HepG2 (cell line): Measurements from ENCODE around the gene THOC1. TPM values are rescaled to one million over a fixed set of nuclear protein-coding genes. Genes with fewer than 3 reads are reported as not detected.

Source experiments
- CREBL2 ChIP-seq: sonication (generic); formaldehyde crosslinking; IDR thresholded peaks from 2 replicates; pipeline ENCODE4 v1.8.1; 2023; ENCODE audit warnings: missing genetic modification reagents, mild to moderate bottlenecking, borderline replicate concordance
- FOXK2 ChIP-seq: fragments of 450-650 bp; IDR thresholded peaks from 2 replicates; pipeline ENCODE4 v1.6.1; 2016
- FOXP1 ChIP-seq, 2 experiments: fragments of 450-650 bp in 1 of 2; IDR thresholded peaks; 2 replicates each; pipeline ENCODE4 v1.6.1; 2017 to 2018; ENCODE audit warnings: antibody characterized with exemption in 1 of 2
- GFI1 ChIP-seq: sonication (generic); formaldehyde crosslinking; IDR thresholded peaks from 2 replicates; pipeline ENCODE4 v1.5.0; 2020; ENCODE audit warnings: missing genetic modification reagents, mild to moderate bottlenecking, borderline replicate concordance
- HNRNPL ChIP-seq: fragments of 200-400 bp; formaldehyde crosslinking; IDR thresholded peaks from 2 replicates; pipeline ENCODE4 v1.6.1; 2017; ENCODE audit warnings: mild to moderate bottlenecking, low read depth, low read length
- HNRNPUL1 ChIP-seq: fragments of 200-400 bp; formaldehyde crosslinking; IDR thresholded peaks from 2 replicates; pipeline ENCODE4 v1.6.1; 2017; ENCODE audit warnings: low read depth, mild to moderate bottlenecking, low read length, moderate library complexity
- PAF1 ChIP-seq: IDR thresholded peaks from 2 replicates; pipeline ENCODE4 v1.6.1; 2016; ENCODE audit warnings: missing genetic modification reagents, missing compliant biosample characterization
- RCOR2 ChIP-seq: IDR thresholded peaks from 2 replicates; pipeline ENCODE4 v1.6.1; 2016; ENCODE audit warnings: missing biosample characterization, missing genetic modification reagents
- SATB2 ChIP-seq: sonication (generic); formaldehyde crosslinking; IDR thresholded peaks from 2 replicates; pipeline ENCODE4 v1.5.0; 2020; ENCODE audit warnings: missing genetic modification reagents
- SP4 ChIP-seq: sonication (generic); formaldehyde crosslinking; IDR thresholded peaks from 2 replicates; pipeline ENCODE4 v1.8.1; 2023; ENCODE audit warnings: mild to moderate bottlenecking, missing genetic modification reagents
- TCF7 ChIP-seq: sonication (generic); IDR thresholded peaks from 2 replicates; pipeline ENCODE4 v1.6.1; 2016; ENCODE audit warnings: antibody characterized with exemption, low read depth
- TSC22D2 ChIP-seq: sonication (generic); formaldehyde crosslinking; IDR thresholded peaks from 2 replicates; pipeline ENCODE4 v1.5.1; 2020; ENCODE audit warnings: missing genetic modification reagents, mild to moderate bottlenecking, borderline replicate concordance
- XBP1 ChIP-seq: sonication (generic); formaldehyde crosslinking; IDR thresholded peaks from 2 replicates; pipeline ENCODE4 v1.5.0; 2020; ENCODE audit warnings: missing genetic modification reagents
- YY1 ChIP-seq: IDR thresholded peaks from 2 replicates; pipeline ENCODE4 v1.6.1; 2011; ENCODE audit warnings: low read length, low read depth, moderate library complexity, mild to moderate bottlenecking; ENCODE audit not compliant: insufficient read depth, insufficient replicate concordance
- ZFP37 ChIP-seq: sonication (generic); formaldehyde crosslinking; IDR thresholded peaks from 2 replicates; pipeline ENCODE4 v1.4.0; 2020; ENCODE audit warnings: missing genetic modification reagents, borderline replicate concordance
- ZFP82 ChIP-seq: sonication (generic); formaldehyde crosslinking; IDR thresholded peaks from 2 replicates; pipeline ENCODE4 v1.5.1; 2020; ENCODE audit warnings: mild to moderate bottlenecking, missing genetic modification reagents, borderline replicate concordance
- ZNF260 ChIP-seq: sonication (generic); formaldehyde crosslinking; IDR thresholded peaks from 2 replicates; pipeline ENCODE4 v1.4.0; 2020; ENCODE audit warnings: missing genetic modification reagents, low read depth, mild to moderate bottlenecking, borderline replicate concordance
- ZNF337 ChIP-seq: sonication (generic); formaldehyde crosslinking; IDR thresholded peaks from 2 replicates; pipeline ENCODE4 v1.5.1; 2020; ENCODE audit warnings: missing genetic modification reagents, low read depth, mild to moderate bottlenecking, borderline replicate concordance
- ZNF446 ChIP-seq: sonication (generic); formaldehyde crosslinking; IDR thresholded peaks from 2 replicates; pipeline ENCODE4 v1.5.0; 2020; ENCODE audit warnings: mild to moderate bottlenecking, missing genetic modification reagents
- ZNF839 ChIP-seq: sonication (generic); formaldehyde crosslinking; IDR thresholded peaks from 2 replicates; pipeline ENCODE4 v1.4.0; 2020; ENCODE audit warnings: missing genetic modification reagents, mild to moderate bottlenecking, borderline replicate concordance
- polyA plus RNA-seq, 8 experiments: library from polyadenylated mRNA; depleted of rRNA in 3 of 8; stranded (reverse) in 7 of 8; unstranded in 1 of 8; fragments of >200 nt; fragmentation: Illumina TruSeq in 4 of 8; extraction: Trizol in 4 of 8; gene quantifications; 2 replicates each; pipeline versions ENCODE4 v1.2.1 to v1.2.3, GENCODE V29; 2011 to 2016; ENCODE audit warnings: low read depth in 4 of 8, missing spikeins in 1 of 8, mixed read lengths in 1 of 8; ENCODE audit not compliant: insufficient read depth in 1 of 8
- total RNA-seq, 5 experiments: library from RNA; depleted of rRNA; stranded (reverse); fragments of >200 nt; fragmentation: Illumina TruSeq; extraction: Trizol; gene quantifications; 2 replicates each; pipeline ENCODE4 v1.2.3, GENCODE V29; 2016; ENCODE audit warnings: low read depth in 1 of 5
- TF ChIP-seq, protein P1 (sequence below): sonication (generic); formaldehyde crosslinking; IDR thresholded peaks from 2 replicates; pipeline ENCODE4 v1.5.1; 2020; ENCODE audit warnings: mild to moderate bottlenecking, missing genetic modification reagents, borderline replicate concordance
- TF ChIP-seq, protein P2 (sequence below): sonication (generic); formaldehyde crosslinking; IDR thresholded peaks from 2 replicates; pipeline ENCODE4 v1.5.0; 2020; ENCODE audit warnings: mild to moderate bottlenecking, missing genetic modification reagents
- TF ChIP-seq, protein P3 (sequence below): sonication (generic); formaldehyde crosslinking; IDR thresholded peaks from 2 replicates; pipeline ENCODE4 v1.4.0; 2020; ENCODE audit warnings: missing genetic modification reagents, mild to moderate bottlenecking, borderline replicate concordance

Gene THOC1
- total and polyA plus RNA-seq, 2 of the 13 experiments (the other 11 are each of a cell fraction or from before 2014, with no cell fraction given) = 40.6 to 56.7 TPM

DNA sequence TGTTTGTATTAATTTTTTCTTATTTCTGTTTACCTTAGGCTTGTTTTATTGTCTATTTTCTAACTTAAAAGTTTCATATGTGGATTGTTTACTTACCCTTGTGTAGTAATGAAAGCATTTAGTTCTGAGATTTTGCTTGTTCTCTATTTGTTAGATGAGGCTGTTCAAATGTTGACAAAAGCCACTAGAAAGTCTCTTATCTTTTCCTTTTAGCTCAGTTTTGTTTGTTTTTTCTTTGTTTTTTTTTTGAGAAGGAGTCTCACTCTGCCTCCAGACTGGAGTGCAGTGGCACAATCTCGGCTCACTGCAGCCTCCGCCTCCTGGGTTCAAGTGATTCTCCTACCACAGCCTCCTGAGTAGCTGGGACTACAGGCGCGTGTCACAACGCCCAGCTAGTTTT lies 78.6 kb downstream of the THOC1 start (continued):
- TF ChIP-seq, protein P1, sequence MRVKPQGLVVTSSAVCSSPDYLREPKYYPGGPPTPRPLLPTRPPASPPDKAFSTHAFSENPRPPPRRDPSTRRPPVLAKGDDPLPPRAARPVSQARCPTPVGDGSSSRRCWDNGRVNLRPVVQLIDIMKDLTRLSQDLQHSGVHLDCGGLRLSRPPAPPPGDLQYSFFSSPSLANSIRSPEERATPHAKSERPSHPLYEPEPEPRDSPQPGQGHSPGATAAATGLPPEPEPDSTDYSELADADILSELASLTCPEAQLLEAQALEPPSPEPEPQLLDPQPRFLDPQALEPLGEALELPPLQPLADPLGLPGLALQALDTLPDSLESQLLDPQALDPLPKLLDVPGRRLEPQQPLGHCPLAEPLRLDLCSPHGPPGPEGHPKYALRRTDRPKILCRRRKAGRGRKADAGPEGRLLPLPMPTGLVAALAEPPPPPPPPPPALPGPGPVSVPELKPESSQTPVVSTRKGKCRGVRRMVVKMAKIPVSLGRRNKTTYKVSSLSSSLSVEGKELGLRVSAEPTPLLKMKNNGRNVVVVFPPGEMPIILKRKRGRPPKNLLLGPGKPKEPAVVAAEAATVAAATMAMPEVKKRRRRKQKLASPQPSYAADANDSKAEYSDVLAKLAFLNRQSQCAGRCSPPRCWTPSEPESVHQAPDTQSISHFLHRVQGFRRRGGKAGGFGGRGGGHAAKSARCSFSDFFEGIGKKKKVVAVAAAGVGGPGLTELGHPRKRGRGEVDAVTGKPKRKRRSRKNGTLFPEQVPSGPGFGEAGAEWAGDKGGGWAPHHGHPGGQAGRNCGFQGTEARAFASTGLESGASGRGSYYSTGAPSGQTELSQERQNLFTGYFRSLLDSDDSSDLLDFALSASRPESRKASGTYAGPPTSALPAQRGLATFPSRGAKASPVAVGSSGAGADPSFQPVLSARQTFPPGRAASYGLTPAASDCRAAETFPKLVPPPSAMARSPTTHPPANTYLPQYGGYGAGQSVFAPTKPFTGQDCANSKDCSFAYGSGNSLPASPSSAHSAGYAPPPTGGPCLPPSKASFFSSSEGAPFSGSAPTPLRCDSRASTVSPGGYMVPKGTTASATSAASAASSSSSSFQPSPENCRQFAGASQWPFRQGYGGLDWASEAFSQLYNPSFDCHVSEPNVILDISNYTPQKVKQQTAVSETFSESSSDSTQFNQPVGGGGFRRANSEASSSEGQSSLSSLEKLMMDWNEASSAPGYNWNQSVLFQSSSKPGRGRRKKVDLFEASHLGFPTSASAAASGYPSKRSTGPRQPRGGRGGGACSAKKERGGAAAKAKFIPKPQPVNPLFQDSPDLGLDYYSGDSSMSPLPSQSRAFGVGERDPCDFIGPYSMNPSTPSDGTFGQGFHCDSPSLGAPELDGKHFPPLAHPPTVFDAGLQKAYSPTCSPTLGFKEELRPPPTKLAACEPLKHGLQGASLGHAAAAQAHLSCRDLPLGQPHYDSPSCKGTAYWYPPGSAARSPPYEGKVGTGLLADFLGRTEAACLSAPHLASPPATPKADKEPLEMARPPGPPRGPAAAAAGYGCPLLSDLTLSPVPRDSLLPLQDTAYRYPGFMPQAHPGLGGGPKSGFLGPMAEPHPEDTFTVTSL = peak; percentile 62; the same call in 1 of the 2 replicates
- TF ChIP-seq CREBL2 (CRISPR knock-in tag) (no peak), XBP1 (CRISPR knock-in tag) (no peak), PAF1 (CRISPR knock-in tag) (no peak), ZFP82 (CRISPR knock-in tag) (no peak), SP4 (CRISPR knock-in tag) (no peak), ZNF839 (no peak), FOXK2 (peak; percentile 14; the same call in 1 of the 2 replicates), HNRNPUL1 (no peak), GFI1 (peak; percentile 97), ZFP37 (CRISPR knock-in tag) (no peak), TSC22D2 (no peak), ZNF446 (CRISPR knock-in tag) (no peak), FOXP1 (IDR thresholded peaks at IDR 0.05) (peak; percentile 49; the same call in 1 of the 2 replicates), FOXP1 (CRISPR knock-in tag; IDR thresholded peaks at IDR 0.05) (peak; percentile 84), TCF7 (peak; percentile 77), YY1 (no peak), ZNF337 (CRISPR knock-in tag) (no peak), HNRNPL (no peak), SATB2 (CRISPR knock-in tag) (no peak), ZNF260 (CRISPR knock-in tag) (no peak), RCOR2 (CRISPR knock-in tag) (peak; percentile 68)
- TF ChIP-seq, protein P2, sequence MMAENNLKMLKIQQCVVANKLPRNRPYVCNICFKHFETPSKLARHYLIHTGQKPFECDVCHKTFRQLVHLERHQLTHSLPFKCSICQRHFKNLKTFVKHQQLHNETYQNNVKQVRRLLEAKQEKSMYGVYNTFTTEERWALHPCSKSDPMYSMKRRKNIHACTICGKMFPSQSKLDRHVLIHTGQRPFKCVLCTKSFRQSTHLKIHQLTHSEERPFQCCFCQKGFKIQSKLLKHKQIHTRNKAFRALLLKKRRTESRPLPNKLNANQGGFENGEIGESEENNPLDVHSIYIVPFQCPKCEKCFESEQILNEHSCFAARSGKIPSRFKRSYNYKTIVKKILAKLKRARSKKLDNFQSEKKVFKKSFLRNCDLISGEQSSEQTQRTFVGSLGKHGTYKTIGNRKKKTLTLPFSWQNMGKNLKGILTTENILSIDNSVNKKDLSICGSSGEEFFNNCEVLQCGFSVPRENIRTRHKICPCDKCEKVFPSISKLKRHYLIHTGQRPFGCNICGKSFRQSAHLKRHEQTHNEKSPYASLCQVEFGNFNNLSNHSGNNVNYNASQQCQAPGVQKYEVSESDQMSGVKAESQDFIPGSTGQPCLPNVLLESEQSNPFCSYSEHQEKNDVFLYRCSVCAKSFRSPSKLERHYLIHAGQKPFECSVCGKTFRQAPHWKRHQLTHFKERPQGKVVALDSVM = peak; percentile 94
- TF ChIP-seq, protein P3, sequence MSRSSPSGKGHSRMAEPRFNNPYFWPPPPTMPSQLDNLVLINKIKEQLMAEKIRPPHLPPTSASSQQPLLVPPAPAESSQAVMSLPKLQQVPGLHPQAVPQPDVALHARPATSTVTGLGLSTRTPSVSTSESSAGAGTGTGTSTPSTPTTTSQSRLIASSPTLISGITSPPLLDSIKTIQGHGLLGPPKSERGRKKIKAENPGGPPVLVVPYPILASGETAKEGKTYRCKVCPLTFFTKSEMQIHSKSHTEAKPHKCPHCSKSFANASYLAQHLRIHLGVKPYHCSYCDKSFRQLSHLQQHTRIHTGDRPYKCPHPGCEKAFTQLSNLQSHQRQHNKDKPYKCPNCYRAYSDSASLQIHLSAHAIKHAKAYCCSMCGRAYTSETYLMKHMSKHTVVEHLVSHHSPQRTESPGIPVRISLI (CRISPR knock-in tag) = peak; percentile 73
